GM18520 (cell line): Measurements from ENCODE around the gene TDRD7.
"Not testable (repeated sequence)": the region's sequence is repeated elsewhere in the genome, so short reads cannot be mapped to it uniquely, and the experiment has no call there.

ENCODE experiments used
- ATAC-seq: cut with Tn5 transposase; IDR thresholded peaks from one replicate; pipeline ENCODE4 v1.9.1; 2021; ENCODE audit not compliant: unreplicated experiment

The TDRD7 gene

DNA sequence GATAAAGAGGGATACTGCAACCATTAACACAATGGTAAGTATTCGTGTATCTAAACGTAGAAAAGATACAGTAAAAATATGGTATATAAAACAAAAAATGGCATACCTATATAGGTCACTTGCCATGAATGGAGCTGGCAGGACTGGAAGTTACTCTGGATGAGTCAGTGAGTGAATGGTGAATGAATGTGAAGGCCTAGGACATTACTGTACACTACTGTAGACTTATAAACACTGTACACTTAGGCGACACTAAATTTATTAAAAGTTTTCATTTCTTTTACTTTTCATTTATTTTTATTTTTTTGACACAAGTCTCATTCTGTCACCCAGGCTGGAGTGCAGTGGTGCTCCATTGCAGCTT lies 14.1 kb downstream of the TDRD7 start:
- no peak for ATAC-seq

DNA sequence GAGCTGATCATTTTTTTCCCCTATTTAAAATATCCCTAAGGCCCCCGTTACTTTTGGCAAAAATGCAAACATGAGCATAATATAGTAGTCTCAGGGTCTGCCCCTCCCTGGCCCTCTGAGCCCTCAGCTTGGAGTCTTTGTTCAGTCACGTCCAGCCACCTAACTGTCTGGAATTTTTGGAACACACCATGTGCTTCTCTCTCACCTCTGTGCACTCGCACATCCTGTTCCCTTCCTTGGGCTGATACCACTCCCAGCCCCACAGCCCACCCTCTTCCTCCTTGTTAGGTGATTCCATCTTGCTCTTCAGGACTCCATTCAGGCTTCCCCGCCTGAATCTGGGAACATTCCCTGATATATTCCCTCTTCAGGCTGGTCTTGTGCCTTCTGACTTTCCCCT lies 16.0 kb downstream of the TDRD7 start:
- no peak for ATAC-seq

DNA sequence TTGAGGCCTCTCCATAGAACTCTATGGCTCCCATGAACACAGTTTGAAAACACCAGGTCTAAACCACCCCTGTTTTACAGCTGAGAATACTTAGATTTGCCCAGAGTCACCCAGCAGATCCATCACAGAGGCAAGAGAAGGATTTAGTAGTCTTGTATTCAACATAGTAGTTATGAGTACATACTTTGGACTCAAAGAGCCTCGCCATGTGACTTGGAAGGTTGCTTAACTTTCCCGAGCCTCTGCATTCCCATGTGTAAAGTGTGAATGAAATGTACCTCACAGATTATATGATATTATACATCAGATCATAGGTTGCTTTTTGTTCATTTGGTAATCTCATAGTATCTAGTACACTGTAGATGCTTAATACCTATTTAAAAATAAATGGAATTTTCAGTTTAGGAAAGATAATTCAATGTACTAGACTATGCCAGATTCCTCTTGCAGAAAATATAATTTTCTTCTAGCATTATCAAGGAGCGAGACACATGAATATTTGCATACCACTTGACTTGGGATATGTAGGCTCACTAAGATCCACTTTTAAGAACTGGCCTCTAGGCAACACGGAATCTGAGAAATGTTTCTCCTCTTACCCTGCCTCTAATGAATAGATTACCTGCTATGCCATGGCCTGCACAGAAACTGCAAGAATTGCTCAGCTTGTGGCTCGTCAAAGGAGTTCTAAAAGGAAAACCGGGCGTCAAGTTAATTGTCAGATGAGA lies 18.6 kb downstream of the TDRD7 start:
- ATAC-seq: no peak

DNA sequence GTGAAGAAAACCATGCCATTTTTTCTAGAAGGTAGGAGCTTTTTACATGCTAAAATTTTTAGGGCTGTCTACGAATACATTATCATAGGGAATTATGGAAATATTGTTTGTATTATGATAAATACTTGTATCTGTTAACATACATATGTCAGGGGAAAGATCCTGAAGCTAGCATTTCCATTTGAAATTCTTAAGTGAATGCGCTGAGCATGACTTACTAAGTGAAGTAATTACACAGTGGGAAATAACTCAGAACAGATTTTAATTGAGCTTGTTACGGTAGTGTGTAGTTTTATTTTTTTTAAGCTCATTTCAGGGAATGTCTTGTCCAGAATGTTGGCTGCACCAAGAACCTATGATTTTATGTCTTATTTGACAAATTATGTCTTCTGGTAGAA lies 19.1 kb downstream of the TDRD7 start:
- no peak for ATAC-seq

DNA sequence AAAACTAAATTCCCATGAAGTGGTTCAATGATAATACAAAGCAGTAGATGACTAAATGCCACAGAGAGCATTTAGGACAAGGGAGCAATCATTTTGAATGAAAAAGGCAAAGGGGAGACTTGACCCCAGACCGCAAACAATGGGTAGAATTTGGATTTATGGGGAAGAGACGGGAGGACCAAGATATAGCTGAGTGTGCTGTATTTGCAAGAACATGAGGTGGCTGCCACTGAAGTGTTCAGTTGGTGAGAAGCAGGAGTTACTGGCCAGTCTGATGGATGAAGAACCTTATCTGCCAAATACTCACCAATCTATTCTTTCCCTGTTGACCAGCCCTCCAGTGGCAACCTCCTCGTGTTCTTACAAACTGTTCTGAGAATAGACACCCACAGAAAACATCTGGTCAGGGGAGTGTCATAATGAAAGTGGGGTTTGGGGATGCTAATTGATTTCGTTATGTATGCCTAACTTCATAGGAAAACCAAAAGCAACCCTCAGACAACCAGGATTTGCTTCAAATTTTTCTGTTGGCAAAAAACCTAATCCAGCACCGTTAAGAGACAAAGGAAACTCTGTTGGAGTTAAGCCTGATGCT lies 19.8 kb downstream of the TDRD7 start:
- no peak for ATAC-seq

DNA sequence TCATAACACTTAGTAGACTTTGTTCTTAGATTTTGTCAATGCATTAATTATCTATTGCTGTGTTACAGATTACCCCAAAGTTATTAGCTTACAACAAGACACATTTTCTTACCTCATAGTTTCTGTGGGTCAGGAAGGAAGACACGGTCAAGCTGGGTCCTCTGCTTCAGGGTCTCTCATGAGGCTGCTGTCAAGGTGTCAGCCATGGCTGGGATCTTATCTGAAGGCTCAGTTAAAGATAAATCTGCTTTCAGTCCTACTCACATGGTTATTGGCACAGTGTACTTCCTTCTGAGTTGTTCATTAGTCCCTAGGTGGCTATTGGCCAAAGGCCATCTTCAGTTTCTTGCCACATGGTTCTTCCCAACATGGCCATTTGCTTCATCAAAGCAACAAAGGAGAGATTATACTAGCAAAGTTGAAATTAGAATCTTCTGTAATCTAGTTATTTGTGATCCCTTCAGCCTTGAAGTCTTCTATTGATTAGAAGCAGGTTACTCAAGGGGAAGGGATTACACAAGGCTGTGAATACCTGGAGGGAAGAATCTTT lies 25.2 kb downstream of the TDRD7 start:
- no peak for ATAC-seq

DNA sequence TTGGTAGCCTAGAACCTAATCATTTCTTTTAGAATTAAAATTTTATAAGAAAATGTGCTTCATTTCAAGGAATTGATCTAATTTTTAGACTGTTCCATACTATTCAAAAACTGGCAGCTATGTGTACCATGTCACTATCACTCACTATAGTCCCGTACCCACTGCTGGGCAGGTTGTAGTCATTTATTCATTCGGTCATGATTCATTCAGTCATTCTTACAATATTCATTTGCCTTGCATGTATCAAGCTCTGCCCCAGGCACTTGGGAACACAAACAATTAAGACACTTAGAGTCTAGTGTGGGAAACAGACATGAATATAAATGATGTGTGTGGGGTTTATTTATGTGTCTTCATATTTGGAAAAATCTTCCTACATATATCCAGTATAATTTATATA lies 26.4 kb downstream of the TDRD7 start:
- ATAC-seq: no peak

DNA sequence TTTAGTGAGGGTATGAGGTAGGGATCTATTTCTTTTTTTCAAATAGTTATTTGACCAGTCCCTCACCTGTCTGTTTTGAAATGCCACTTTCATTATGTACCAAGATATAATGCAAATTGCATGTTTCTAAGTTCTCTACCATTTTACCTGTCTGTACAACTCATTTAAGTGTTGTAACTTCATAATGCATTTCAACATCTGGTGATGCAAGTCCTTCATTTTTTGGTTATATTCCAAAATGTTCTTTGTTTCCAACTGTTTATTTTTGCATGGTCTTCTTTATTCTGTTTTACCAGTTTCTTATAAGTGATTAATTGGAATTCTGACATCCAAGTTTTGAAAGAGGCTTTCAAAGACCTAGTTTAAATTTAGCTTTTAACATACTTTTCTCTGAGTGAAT lies 26.8 kb downstream of the TDRD7 start:
- ATAC-seq: no peak

DNA sequence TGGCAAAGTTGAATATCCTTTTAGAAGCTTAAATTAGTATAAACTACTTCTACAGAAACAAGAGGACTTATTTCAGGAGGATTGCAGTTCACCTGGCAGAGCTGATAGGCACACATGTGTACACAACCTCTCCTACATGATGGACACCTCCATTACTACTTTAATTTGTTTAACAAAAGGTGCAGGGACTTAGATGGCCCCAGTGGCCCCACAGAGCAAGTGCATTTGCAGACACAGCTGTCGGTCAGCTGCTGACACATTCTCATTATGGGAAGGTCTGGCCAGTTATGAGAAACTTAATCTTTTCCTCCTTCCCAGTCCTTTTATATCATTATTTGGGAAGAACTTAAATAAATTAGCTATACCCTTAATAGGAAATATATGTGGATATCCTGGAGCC lies 28.3 kb downstream of the TDRD7 start:
- no peak for ATAC-seq

DNA sequence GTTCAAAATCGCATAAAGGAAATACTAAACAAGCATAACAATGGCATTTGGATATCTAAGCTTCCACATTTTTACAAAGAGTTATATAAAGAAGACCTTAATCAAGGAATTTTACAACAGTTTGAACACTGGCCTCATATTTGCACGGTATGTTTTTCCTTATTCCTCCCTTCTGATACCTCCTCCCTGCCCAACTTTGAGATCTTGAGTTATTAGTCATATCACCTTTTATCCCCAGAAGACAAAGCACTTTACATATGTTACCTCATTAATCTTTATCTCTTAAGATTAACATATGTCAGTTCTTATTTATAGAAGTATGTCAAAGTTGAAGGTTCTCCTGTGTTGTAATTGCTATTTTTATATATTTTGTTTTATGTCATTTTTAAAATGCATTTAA lies 29.8 kb downstream of the TDRD7 start:
- ATAC-seq: no peak

DNA sequence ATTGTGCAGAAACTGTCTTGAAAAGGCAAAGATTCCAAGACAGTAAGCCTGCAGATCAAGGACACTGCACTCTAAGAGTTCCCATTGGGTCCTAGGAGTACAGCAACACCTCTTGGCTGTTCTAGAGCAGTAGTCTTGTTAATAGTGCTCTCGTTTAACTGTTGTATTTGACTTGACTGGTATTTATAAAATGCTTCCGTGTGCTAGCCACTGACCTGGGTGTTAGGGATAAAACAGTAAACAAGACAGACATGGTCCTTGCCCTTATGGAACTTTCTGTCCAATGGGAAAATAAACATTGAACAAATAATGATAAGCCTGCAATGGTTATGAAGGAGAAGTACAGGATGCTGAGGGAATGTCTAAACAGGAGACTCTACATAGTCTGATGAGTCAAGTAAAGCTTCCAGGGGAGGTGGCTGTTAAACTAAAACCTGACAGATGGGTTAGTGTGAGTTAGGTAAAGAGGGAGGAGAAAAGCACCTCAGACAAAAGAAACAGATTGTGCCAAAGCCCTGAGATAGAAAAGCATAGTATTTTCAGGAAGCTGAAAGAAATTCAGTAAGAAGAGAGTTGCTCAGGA lies 33.3 kb downstream of the TDRD7 start:
- ATAC-seq: no peak

DNA sequence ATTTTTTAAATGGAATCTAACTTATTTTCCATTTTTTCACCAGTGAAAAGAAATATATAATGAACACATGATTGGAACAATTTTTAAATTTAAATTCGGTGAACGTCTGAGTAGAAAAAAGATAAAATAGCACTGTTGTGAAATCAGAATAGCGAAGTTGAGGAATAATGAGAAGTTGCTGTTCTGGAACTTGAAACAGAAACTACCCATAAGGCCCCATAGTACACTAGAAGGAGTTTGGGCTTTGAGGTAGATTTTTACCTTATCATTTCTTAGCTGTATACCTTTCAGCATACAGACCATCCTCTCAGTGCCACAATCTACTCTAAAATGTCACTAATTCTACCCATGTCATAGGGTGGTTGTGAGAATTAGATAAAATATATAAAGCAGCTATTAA lies 35.1 kb downstream of the TDRD7 start:
- ATAC-seq: no peak

DNA sequence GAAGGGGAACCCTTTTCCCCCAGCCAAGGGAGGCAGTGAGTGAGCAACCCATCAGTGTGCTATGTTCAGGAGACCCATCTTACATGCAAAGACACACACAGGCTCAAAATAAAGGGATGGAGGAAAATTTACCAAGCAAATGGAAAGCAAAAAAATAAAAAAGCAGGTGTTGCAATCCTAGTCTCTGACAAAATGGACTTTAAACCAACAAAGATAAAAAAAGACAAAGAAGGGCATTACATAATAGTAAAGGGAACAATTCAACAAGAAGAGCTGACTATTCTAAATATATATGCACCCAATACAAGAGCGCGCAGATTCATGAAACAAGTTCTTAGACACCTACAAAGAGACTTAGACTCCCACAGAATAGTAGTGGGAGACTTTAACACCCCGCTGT lies 41.7 kb downstream of the TDRD7 start:
- ATAC-seq: not testable (repeated sequence)

DNA sequence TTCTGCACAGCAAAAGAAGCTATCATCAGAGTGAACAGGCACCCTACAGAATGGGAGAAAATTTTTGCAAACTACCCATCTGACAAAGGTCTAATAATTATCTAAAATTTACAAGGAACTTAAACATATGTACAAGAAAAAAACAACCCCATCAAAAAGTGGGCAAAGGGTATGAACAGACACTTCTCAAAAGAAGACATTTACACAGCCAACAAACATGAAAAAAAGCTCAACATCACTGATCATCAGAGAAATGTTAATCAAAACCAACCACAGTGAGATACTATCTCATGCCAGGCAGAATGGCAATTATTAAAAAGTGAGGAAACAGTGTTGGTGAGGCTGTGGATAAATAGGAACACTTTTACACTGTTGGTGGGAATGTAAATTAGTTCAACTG lies 44.9 kb downstream of the TDRD7 start:
- ATAC-seq: not testable (repeated sequence)

DNA sequence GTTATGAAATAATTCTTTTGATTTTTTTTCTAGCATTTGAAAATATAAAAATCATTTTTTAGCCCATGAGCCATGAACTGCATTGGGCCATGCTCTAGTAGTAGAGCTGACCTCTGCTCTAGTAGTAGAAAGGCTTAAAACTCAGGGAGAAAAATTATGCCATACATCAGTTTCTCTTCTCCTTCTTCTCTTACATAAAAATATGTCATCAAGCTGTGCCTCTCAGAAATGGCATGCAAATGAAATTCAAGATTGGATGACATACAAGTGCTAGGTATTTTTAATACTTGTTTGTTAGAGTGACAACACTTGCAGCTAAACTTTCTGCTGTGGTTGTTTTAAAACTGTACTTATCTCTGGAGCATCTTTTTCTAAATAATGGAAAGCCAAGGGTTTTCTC lies 47.4 kb downstream of the TDRD7 start:
- ATAC-seq: no peak

DNA sequence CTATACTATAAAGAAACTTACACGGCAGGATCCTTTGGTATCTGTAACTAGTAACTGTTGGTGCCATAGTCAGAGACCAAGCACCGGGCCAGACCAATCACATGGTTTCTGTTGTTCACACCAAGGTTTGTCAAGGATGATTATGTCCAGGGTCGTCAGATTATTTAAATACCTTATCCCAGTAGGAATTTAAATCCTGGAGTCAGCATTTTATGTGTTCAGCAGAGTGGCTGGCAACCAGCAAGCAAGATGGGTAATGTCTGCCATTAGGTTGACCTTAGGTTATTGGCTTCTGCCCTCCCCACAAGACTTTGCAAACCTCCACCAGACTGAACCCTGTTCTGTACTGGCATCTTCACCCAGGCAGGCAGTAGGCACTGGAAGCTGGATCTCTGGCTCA lies 50.3 kb downstream of the TDRD7 start:
- no peak for ATAC-seq

DNA sequence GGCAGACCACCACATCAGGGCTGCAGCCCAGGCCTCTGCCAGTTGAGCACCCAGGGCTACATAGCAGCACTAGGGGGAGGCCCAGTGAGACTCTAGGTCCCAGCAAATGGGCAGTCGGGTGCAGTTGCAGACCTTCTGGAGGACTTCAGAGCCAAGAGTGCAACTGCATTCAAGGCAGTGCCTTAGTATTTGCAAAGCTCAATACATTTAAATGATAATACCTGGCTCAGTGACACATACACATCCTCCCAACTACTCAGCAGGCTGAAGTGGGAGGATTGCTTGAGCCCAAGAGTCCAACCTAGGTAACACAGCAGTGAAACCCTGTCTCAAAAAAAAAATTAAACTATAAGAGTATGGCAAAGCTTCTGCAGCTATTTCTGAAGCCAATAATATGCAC lies 51.0 kb downstream of the TDRD7 start:
- ATAC-seq: no peak

DNA sequence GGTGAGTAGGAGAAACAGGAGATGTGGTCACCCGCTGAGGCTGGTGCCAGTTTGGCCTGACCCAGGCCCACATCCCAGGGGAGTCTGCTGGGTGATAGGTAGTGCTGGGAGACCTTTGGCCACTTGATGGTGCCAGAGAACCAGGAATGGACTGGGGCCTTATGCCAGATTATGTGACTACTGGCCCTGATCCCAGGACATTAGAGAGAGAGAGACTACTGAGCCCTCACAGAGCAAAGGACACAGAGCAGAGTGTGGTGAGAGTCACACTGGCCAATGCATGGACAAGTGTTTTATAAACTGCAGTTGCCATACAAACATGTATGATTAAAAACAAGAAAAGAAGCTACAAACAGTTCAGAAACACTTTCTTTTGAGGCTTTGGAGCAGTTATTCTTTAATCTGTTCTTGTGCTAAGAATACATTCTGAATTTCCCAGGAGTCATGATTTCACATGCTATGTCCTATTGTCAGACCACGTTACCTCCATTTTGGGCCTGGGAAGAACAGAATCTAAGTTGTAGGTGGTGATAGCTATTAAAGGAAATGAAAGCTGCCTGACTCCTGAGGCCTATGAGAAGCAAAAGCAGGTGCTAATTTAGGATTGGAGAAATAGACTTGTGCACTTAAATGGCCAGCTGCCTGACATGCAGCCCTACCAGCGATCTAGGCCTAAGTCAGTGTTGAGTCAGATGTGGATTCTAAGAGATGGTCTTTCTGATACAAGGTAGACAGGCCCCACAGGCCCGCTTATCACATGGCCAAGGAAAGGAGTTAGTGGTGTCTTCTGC lies 57.0 kb downstream of the TDRD7 start:
- ATAC-seq: no peak

DNA sequence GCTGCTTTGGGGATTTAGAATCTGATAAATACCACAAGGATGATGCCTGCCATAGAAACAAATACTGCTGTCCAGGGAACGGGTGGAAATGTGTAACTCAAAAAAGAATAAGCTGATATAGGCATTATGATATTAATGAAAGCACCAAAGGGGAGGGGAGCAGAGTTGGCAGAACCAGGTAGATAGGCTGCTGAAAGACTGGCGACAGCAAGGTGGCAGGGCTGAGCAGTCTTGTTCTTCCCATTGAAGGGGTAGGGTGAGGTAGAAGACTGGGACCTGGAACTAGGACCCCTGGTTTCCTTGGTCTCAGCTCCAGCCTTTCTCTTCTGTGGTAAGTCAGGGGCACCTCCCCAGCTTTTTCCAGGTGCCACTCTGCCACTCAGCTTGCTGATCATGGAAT lies 58.2 kb downstream of the TDRD7 start:
- ATAC-seq: no peak

DNA sequence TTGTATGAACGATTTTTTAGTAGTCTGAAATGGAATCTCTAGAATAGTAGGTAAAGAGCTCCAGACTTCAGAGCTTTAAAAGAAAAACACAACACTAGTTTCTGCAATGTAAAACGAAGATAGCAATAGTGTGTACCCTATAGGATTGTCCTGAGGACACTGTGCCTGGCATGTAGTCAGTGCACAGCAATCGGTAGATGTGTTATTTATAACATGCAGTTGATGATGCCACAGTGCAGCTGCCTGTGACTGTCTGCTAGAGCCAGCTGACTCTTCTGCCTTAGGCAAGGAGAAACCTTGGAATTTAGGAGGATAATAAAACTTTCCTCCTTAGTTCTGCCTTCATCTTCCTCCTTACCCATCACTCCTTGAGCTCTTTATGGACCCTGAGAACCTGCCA lies 61.8 kb downstream of the TDRD7 start:
- ATAC-seq: no peak

DNA sequence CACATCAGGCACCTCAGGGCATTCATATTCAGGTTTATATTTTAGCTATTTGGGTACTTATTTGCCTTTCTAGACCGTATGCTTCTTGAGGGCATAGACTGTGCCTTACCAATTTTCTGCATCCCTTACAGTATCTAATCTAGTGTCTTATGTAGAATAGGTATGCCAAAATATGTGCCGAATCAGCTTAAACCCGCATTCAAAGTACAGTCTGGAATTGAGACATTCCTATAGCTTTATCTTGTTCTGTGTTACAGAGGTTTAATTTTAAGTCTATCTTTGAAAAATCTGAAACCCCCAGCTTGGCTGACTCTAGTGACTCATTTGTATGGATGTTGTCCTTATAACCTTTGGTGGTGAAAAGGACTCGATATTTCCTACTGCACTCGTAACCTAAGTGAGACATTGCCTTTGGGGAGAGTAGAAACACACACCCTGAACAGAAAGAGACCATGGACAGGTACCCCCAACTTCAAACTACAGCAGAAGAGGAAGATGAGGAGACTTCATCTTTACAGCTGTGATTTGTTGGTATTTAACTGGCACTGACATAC lies 62.6 kb downstream of the TDRD7 start:
- no peak for ATAC-seq
